Esophagus muscularis mucosa (tissue), 3 donors: ENCODE measurements around the gene NPLOC4.

Experiments used
- CTCF ChIP-seq, 3 experiments: fragments of 200-600 bp in 2 of 3; fragments of 450-650 bp in 1 of 3; sonication (generic) in 2 of 3; IDR thresholded peaks; one replicate each; pipeline ENCODE4 v1.5.1; 2017 to 2019; ENCODE audit warnings: antibody characterized with exemption in 3 of 3, mild to moderate bottlenecking in 2 of 3, moderate library complexity in 1 of 3
- POLR2A ChIP-seq: fragments of 450-650 bp; IDR thresholded peaks from one replicate; pipeline ENCODE4 v1.6.1; 2017; ENCODE audit warnings: antibody characterized with exemption, moderate library complexity, mild to moderate bottlenecking, low read depth

GRCh38 chr17:81535007-81535328 lies 101.9 kb downstream of the NPLOC4 start:
- TF ChIP-seq POLR2A (no peak), CTCF (IDR thresholded peaks at IDR 0.05) (no peak)
